ENCODE measurements around the gene SLCO4A1. TPM values are rescaled to one million over a fixed set of nuclear protein-coding genes. Genes with fewer than 3 reads are reported as not detected.

Gene SLCO4A1
- total and polyA plus RNA-seq, 2 of the 4 experiments (the other 2 are of a cell fraction), result 0.72 to 1.1 TPM

DNA sequence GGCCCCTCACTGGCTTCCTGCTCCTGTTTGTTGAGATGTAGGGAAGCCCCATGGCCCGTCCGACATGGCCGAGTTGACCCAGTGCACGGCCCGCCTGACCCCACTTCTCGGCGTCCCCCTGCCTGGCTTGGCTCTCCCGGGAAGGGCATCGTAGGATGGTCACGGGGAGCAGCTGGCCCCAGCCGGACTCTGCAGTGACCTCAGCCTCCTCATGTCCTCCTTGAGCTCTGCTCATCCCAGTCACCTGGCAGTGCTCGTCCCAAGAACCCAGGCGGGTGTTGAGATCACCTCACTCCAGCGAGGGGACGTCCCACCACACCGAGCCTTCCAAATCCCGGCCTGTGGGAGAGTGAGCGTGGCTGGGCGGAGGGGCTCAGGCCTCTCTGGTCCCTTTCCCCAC, 15.7 kb downstream of the SLCO4A1 start:
- Histone ChIP-seq H2AFZ (replicated peaks; ENCODE audit: low read length, poor library complexity) (no peak overlapping the region), H3K18ac (ENCODE audit: low read depth, low read length) (no peak overlapping the region), H4K91ac (ENCODE audit: insufficient read depth, low read depth, low read length) (no peak overlapping the region), H3K23ac (ENCODE audit: low read depth, low read length) (no peak overlapping the region), H4K8ac (ENCODE audit: low read depth in 2 of 2, low read length in 2 of 2) (no peak overlapping the region), H2BK5ac (ENCODE audit: low read depth, low read length, poor library complexity, severe bottlenecking) (no peak overlapping the region), H2AK5ac (ENCODE audit: low read depth, low read length) (no peak overlapping the region), H4K5ac (ENCODE audit: low read depth, low read length) (no peak overlapping the region), H3K27ac (ENCODE audit: insufficient read depth, low read length) (no peak overlapping the region), H3K4ac (ENCODE audit: low read depth, low read length) (no peak overlapping the region), H2BK20ac (ENCODE audit: low read depth, low read length) (no peak overlapping the region), H4K20me1 (ENCODE audit: insufficient read depth, low read length) (no peaks in the 10 kb centered on the region), H3K56ac (ENCODE audit: extremely low read depth, insufficient read depth, low read length) (no peak overlapping the region), H3K9me3 (ENCODE audit: control insufficient read depth, insufficient read depth, low read length) (no peaks in the 10 kb centered on the region), H3K14ac (replicated peaks; ENCODE audit: low read depth, low read length) (no peak overlapping the region), H2BK15ac (ENCODE audit: low read depth, low read length) (no peak overlapping the region), H3K4me3 (ENCODE audit: insufficient read depth, low read depth, low read length) (no peak overlapping the region), H3K36me3 (ENCODE audit: control insufficient read depth, insufficient read depth, low read length) (no peaks in the 10 kb centered on the region), H3K9me1 (ENCODE audit: insufficient read depth, low read length) (0 out of 2 replicates have a peak, but pooled peaks cover 3% of the 10 kb centered on the region), H3K4me2 (ENCODE audit: low read depth, low read length) (no peak overlapping the region), H2AK9ac (replicated peaks; ENCODE audit: low read depth, low read length, poor library complexity) (no peak overlapping the region), H2BK120ac (ENCODE audit: low read depth, low read length) (no peak overlapping the region), H3K4me1 (ENCODE audit: control insufficient read depth, insufficient read depth, low read length) (peaks cover 7% of the 10 kb centered on the region), H3K27me3 (ENCODE audit: control insufficient read depth, insufficient read depth, low read length) (no peaks in the 10 kb centered on the region), H3K79me1 (ENCODE audit: low read depth in 1 of 2, low read length in 2 of 2) (no peaks in the 10 kb centered on the region), H3K9ac (ENCODE audit: low read depth, low read length) (no peak overlapping the region)
- DNase-seq (no peak), ATAC-seq (ENCODE audit: low read depth) (no peak)
- TF ChIP-seq MXI1 (IDR thresholded peaks at IDR 0.05; ENCODE audit: borderline replicate concordance, low read depth, low read length) (no peak), CHD1 (IDR thresholded peaks at IDR 0.05; ENCODE audit: low read depth, low read length) (no peak), RCOR1 (IDR thresholded peaks at IDR 0.05; ENCODE audit: insufficient replicate concordance, low read length) (no peak), MAFK (IDR thresholded peaks at IDR 0.05; ENCODE audit: low read depth, low read length) (no peak), NFE2L2 (IDR thresholded peaks at IDR 0.05; ENCODE audit: low read depth, low read length) (no peak), MAZ (IDR thresholded peaks at IDR 0.05; ENCODE audit: borderline replicate concordance, low read depth, low read length) (no peak), BHLHE40 (IDR thresholded peaks at IDR 0.05; ENCODE audit: low read depth, low read length) (no peak), POLR2A (IDR thresholded peaks at IDR 0.05; ENCODE audit: low read depth, low read length) (no peak), RFX5 (IDR thresholded peaks at IDR 0.05; ENCODE audit: low read depth, low read length) (no peak), ELK1 (IDR thresholded peaks at IDR 0.05; ENCODE audit: borderline replicate concordance, low read depth, low read length) (no peak), FOS (IDR thresholded peaks at IDR 0.05; ENCODE audit: low read depth, low read length) (no peak), CEBPB (IDR thresholded peaks at IDR 0.05; ENCODE audit: low read depth, low read length) (no peak), SMC3 (IDR thresholded peaks at IDR 0.05; ENCODE audit: low read depth, low read length) (no peak), RAD21 (IDR thresholded peaks at IDR 0.05; ENCODE audit: low read length) (no peak)
- TF ChIP-seq, protein P1, sequence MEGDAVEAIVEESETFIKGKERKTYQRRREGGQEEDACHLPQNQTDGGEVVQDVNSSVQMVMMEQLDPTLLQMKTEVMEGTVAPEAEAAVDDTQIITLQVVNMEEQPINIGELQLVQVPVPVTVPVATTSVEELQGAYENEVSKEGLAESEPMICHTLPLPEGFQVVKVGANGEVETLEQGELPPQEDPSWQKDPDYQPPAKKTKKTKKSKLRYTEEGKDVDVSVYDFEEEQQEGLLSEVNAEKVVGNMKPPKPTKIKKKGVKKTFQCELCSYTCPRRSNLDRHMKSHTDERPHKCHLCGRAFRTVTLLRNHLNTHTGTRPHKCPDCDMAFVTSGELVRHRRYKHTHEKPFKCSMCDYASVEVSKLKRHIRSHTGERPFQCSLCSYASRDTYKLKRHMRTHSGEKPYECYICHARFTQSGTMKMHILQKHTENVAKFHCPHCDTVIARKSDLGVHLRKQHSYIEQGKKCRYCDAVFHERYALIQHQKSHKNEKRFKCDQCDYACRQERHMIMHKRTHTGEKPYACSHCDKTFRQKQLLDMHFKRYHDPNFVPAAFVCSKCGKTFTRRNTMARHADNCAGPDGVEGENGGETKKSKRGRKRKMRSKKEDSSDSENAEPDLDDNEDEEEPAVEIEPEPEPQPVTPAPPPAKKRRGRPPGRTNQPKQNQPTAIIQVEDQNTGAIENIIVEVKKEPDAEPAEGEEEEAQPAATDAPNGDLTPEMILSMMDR (conservative IDR thresholded peaks at IDR 0.05; ENCODE audit: low read depth, low read length), result no peak
- TF ChIP-seq, protein P2, sequence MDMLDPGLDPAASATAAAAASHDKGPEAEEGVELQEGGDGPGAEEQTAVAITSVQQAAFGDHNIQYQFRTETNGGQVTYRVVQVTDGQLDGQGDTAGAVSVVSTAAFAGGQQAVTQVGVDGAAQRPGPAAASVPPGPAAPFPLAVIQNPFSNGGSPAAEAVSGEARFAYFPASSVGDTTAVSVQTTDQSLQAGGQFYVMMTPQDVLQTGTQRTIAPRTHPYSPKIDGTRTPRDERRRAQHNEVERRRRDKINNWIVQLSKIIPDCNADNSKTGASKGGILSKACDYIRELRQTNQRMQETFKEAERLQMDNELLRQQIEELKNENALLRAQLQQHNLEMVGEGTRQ (IDR thresholded peaks at IDR 0.05; ENCODE audit: low read depth, low read length), result no peak
- WGBS, 2 experiments (ENCODE audit: extremely low coverage in 2 of 2, insufficient read length in 1 of 2), result 92% methylated on average over 15 of the region's 19 CpGs; no CpG with 5 or more reads in 1 of the 2 experiments
- intact Hi-C loops (cut with micrococcal nuclease) (no loop called here), in situ Hi-C loops (cut with MboI; ENCODE audit: low sequenced_read_pairs) (no loop called here), dilution Hi-C loops (cut with HindIII; ENCODE audit: low sequenced_read_pairs, unreplicated experiment) (no loop called here)
- ChIA-PET POLR2A (ENCODE audit: unreplicated experiment) (no interaction called here), CTCF (no interaction called here)
- BruUV-seq (replicated peaks), result no TSS peak

All from IMR-90 (cell line).